HL-60/S4 treated with phorbol 12-myristate 13-acetate at 8.2 ng/mL for 4 days and 3 days (cell line): Measurements from ENCODE around the gene DHDH.

Source experiments
- in situ Hi-C: fragments of 300-500 bp; cut with MboI; formaldehyde crosslinking; loops from 2 replicates; pipeline ENCODE4 v1.15.0; 2022; ENCODE audit warnings: low sequenced_read_pairs

DHDH gene

GRCh38 chr19:48965806-48966540, 32.5 kb downstream of the DHDH start:
- in situ Hi-C loops = loop anchor here (25.0 kb wide), 1 partner anchor 179 kb away; no protein-coding TSS in a partner anchor

DNA sequence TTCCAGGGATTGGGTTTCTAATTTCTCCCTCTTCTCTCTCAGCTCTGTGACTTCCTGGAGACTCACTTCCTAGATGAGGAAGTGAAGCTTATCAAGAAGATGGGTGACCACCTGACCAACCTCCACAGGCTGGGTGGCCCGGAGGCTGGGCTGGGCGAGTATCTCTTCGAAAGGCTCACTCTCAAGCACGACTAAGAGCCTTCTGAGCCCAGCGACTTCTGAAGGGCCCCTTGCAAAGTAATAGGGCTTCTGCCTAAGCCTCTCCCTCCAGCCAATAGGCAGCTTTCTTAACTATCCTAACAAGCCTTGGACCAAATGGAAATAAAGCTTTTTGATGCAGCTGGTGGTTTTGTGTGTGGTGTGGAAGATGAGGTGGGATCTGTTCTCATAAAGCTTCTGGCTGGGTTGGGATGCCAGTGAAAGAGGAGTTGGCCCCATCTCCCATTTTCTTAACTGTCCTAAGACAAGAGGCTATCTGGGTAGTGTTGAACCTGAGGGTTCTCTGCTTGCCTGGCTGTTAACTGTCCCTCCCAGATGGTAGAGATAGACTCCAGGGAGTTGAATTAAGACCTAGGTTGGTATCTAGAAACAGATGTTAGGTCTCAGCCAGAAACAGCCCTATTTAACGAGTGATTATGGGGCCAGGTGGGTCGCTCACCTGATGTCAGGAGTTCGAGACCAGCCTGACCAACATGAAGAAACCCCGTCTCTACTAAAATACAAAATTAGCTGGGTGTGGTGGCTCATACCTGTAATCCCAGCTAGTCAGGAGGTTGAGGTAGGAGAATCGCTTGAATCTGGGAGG, 33.2 kb downstream of the DHDH start:
- in situ Hi-C loops = loop anchor here (25.0 kb wide), 1 partner anchor 179 kb away; no protein-coding TSS in a partner anchor

GRCh38 chr19:48967346-48968178, 34.1 kb downstream of the DHDH start:
- in situ Hi-C loops = loop anchor here (25.0 kb wide), 1 partner anchor 180 kb away; no protein-coding TSS in a partner anchor

DNA sequence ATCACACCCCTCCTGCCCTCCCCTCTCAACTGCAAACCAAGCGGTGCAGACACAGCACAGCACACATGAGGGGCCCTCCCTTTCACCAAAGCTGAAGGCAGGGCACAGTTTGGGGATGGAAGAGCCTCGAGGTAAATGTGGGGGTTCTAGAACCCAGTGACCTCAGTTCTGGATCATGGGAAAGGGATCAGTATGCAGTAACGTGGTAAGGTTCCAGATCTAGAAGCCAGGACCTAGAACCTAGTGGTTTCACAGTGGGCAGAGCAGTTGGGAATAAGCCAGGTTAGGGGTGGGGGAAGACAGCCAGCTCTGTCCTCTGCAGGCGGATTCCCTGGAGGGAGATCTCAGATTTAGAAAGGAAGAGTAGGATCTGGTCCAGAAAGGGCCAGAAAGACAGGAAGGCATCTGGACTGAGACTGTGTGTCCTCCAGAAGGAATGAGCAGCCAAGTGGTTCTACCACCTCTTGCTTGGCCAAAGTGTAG, 34.7 kb downstream of the DHDH start:
- in situ Hi-C loops = loop anchor here (25.0 kb wide), 1 partner anchor 181 kb away; no protein-coding TSS in a partner anchor

- in situ Hi-C loops = loop anchor here (25.0 kb wide), 1 partner anchor 182 kb away; no protein-coding TSS in a partner anchor
Measured at GRCh38 chr19:48968813-48969218, 35.3 kb downstream of the DHDH start.

DNA sequence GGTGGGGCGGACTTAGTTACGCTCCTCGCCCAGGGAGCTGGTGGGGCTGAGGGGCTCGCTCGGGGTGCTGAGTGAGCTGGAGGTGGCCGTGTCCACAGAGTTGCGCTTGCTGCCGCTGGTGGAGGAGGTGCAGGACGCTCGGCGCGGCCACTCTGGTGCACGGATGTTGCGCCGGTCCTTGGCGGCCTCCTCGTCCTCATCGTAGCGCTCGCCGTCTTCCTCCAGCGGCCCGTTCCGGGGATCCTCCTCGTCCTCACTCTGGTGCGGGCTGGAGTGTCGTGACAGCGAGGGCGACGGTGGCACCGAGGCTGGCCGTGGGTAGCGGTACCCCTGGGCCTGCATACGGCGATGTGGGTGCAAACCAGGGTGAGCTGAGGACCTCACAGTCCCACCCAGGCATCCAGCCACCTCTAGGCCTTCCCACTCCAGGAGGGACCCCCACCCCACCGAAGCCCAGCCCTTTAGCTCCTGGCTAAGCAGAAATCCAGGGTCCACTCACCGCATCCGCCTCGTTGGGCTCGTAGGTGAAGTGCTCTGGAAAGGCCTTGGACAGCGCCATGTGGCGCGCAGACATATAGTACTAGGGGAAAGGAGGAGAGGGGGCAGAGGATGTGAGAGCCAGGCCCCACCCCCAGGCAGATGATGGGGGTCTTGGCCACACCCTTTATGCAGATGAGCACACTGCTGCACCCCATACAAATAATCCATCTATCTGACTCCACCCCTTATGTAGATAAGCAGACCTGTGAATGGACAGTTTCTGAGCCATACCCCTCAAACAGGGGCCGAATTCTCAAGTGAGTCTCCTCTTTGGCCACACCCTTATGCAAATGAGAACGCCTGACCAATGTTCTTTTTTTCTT, 36.0 kb downstream of the DHDH start:
- in situ Hi-C loops = loop anchor here (25.0 kb wide), 1 partner anchor 182 kb away; no protein-coding TSS in a partner anchor

- in situ Hi-C loops = loop anchor here (25.0 kb wide), 1 partner anchor 183 kb away; no protein-coding TSS in a partner anchor
Measured at GRCh38 chr19:48970139-48970766, 36.8 kb downstream of the DHDH start.

GRCh38 chr19:48970923-48971395, 37.5 kb downstream of the DHDH start:
- in situ Hi-C loops = loop anchor here (25.0 kb wide), 1 partner anchor 184 kb away; no protein-coding TSS in a partner anchor

DNA sequence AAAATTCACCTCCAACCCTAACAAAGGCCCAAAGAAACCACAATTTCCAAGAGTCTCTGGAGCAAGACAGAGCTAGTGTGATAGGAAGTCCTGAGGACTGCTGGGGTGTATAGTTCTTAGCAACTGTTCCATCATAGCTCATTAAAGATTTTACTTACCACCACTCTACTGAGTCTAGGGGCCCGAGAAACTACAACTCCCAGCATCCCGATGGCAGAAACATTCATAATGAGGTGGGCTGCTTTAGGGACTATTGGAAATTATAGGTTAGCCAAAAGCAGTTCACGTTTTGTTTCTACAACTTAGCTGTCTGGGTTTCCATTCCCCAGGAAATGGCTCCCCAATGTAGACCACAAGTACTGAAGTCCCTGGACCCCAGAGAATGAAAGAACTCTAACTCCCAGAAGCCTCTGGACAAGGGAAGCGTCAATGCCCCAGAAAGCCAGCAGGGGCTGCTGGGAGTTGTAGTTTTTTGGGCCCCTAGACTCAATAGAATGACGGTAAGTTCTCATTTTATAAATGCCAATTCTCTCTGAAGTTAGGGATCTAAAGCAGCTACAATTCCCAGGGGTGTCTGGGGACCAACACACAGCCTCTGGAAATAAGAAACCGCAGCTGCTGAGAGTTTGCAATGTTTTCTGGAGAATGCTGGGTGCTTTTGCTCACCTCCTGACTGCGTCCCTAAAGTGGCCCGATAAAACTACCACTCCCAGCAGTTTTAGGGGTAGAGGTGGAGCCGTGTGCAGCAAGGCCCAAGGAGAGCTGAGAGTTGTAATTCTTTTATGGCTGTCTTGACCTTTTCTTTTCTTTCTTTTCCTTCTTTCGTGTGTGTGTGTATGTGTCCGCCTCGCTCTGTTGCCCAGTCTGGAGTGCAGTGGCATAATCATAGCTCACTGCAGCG, 42.7 kb downstream of the DHDH start:
- in situ Hi-C loops = no loop called here

DNA sequence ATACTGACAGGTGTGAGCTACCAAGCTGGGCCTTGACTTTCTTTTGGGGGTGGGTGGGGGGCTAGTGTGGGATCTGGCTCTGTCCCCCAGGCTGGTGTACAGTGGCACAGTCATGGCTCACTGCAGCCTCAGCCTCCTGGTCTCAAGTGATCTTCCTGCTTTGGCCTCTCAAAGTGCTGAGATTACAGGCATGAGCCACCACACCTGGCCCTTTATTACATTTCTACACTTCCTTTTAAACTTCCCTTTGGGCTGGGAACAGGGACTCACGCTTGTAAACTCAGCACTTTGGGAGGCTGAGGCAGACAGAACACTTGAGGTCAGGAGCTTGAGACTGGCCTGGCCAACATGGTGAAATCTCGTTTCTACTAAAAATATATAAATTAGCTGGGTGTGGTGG, 43.6 kb downstream of the DHDH start:
- in situ Hi-C loops = no loop called here

DNA sequence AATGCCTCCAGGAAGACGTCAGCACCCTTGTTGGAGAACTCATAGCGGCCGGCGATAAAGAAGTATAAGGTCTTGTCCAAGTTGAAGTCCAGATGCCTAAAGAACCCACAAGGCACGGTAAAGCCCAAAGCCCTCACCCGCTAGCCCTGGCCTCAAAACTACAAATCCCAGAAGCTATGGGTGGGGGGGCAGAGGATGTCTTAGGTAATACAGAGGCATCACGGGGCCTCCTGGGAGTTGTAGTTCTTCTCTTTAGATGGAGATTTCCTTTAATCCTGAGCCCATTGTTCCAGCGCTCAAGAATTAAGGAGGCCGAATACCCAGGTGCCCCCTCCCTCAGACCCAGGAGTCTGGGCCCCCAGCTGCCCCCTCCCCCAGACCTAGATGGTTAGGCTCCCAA, 48.8 kb downstream of the DHDH start:
- in situ Hi-C loops = no loop called here

DNA sequence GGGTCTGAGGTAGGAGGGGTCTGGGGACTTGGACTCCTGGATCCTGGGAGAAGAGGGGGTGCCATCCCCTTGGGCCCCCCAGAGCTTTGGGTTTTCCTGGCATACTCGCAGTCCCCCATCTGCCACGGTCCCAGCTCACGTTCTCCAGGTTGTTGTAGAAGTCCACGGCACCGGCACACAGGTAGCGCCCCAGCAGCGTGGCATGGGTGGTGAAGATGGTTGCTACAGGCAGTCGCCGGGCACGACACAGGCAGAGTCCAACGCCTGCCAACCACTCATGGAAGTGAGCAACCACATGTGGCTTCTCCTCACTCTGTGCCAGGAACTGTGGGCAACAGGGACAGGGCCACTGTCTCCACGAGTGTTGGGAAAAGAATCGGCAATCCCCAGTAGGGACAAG, 52.2 kb downstream of the DHDH start:
- in situ Hi-C loops = no loop called here

GRCh38 chr19:48986211-48986610, 52.7 kb downstream of the DHDH start:
- in situ Hi-C loops = no loop called here

- in situ Hi-C loops = no loop called here
Measured at GRCh38 chr19:48987323-48987722, 53.8 kb downstream of the DHDH start.

- in situ Hi-C loops = no loop called here
Measured at GRCh38 chr19:48988286-48988685, 54.8 kb downstream of the DHDH start.

GRCh38 chr19:48988860-48989259, 55.4 kb downstream of the DHDH start:
- in situ Hi-C loops = no loop called here

DNA sequence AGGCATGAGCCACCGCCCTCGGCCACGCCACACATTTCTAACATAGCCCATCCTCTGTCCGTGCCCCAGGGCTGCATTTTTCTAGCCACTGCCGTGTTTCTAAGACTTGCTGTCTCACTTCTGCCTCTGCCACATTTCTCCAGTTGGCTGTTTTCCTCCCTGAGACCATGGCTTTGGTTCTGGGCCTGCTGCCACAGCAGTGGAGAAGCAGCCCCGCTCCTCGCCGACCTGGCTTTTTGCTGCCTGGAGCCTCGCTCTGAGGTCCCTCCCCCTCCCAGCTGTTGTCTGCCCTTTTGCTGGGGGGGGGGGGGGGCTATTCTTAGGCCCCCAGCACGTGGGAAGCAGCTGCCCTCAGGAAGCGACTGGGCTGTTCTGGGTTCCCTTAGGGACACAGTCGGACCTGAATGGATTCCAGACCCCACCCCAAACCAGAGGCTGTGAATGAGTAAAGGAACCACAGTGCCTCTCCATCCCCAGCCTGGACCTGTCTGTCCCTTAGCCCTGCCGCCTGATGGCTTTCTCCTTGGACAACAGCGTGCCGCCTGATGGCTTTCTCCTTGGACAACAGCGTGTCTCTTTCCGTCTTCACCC, 56.3 kb downstream of the DHDH start:
- in situ Hi-C loops = no loop called here

DNA sequence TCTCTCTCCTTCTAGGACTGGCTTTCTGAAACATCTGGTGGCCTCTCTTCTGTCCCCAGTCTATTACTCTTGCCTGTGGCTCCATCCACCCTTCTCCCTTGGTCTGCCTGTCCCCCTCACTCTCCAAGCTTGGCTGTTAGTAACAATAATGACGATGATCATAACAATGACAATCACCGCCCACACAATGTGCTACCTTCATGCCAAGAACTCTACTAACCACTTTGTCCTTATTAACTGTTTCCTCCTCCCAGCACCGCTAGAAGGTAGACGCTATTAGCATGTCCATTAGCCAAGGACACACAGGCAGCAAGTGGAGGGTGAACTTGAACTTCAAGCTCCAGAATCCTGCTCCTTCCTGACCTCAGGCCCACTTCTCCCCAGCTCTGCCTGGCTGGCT, 56.9 kb downstream of the DHDH start:
- in situ Hi-C loops = no loop called here
